BLaER1 (cell line): ENCODE measurements around the gene KCTD1.
A peak's percentile ranks its signal among the peaks of the same experiment; 100 is the strongest.

Source experiments
- H3K27ac ChIP-seq: shearing (Covaris generic); formaldehyde crosslinking; 2 replicates; pipeline ENCODE4 v1.8.1; 2022
- H3K27me3 ChIP-seq: shearing (Covaris generic); formaldehyde crosslinking; 2 replicates; pipeline ENCODE4 v1.8.1; 2022
- H3K36me3 ChIP-seq: shearing (Covaris generic); formaldehyde crosslinking; 2 replicates; pipeline ENCODE4 v1.8.1; 2022
- H3K4me1 ChIP-seq: shearing (Covaris generic); formaldehyde crosslinking; 2 replicates; pipeline ENCODE4 v1.8.1; 2022
- H3K4me2 ChIP-seq: shearing (Covaris generic); formaldehyde crosslinking; 2 replicates; pipeline ENCODE4 v1.8.1; 2022
- H3K4me3 ChIP-seq: shearing (Covaris generic); formaldehyde crosslinking; 2 replicates; pipeline ENCODE4 v1.8.1; 2022
- H3K9ac ChIP-seq: shearing (Covaris generic); formaldehyde crosslinking; 2 replicates; pipeline ENCODE4 v1.8.1; 2022
- H3K9me3 ChIP-seq: shearing (Covaris generic); formaldehyde crosslinking; 2 replicates; pipeline ENCODE4 v1.8.1; 2022
- H4K20me1 ChIP-seq: shearing (Covaris generic); formaldehyde crosslinking; 2 replicates; pipeline ENCODE4 v1.8.1; 2022
- Cebpa-rat ChIP-seq: shearing (Covaris generic); IDR thresholded peaks from 2 replicates; pipeline ENCODE4 v1.8.1; 2022

KCTD1 gene

GRCh38 chr18:26566874-26567555, 18.7 kb upstream of the KCTD1 start:
- no peak overlapping the region for H3K4me2 ChIP-seq
- no peaks in the 10 kb centered on the region for H3K4me1 ChIP-seq
- no peaks in the 10 kb centered on the region for H3K27me3 ChIP-seq
- no peak for TF ChIP-seq Cebpa-rat
- no peaks in the 10 kb centered on the region for H4K20me1 ChIP-seq
- no peak overlapping the region for H3K27ac ChIP-seq
- H3K4me3 ChIP-seq, result no peak overlapping the region
- no peaks in the 10 kb centered on the region; the same call in 1 of the 2 replicates for H3K9me3 ChIP-seq
- H3K9ac ChIP-seq, result no peak overlapping the region
- no peaks in the 10 kb centered on the region for H3K36me3 ChIP-seq

DNA sequence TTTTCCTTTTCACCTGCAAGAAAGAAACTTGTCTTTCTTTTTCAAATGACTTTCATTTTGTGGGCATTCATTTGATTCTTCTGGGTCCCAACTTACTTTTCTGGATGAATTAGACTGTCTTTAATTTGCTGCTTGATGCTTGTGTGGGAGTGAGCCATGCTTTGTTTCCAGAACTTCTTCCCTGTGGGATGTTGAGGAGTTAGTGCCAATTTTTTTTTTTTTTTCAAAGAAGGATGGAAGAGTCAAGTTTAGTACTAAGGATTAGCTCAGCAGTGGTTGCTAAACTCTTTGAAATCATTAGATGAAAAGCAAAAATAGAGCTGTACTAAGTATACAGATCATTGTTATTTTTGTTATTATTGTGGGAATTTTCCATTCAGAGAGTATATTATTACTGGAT, 17.2 kb upstream of the KCTD1 start:
- no peak overlapping the region for H3K9ac ChIP-seq
- no peak overlapping the region for H3K27ac ChIP-seq
- H3K36me3 ChIP-seq, result no peaks in the 10 kb centered on the region
- no peak for TF ChIP-seq Cebpa-rat
- no peaks in the 10 kb centered on the region for H3K27me3 ChIP-seq
- H3K4me3 ChIP-seq, result no peak overlapping the region
- H4K20me1 ChIP-seq, result no peaks in the 10 kb centered on the region
- H3K4me1 ChIP-seq, result no peaks in the 10 kb centered on the region
- H3K9me3 ChIP-seq, result no peaks in the 10 kb centered on the region; the same call in 1 of the 2 replicates
- H3K4me2 ChIP-seq, result no peak overlapping the region

DNA sequence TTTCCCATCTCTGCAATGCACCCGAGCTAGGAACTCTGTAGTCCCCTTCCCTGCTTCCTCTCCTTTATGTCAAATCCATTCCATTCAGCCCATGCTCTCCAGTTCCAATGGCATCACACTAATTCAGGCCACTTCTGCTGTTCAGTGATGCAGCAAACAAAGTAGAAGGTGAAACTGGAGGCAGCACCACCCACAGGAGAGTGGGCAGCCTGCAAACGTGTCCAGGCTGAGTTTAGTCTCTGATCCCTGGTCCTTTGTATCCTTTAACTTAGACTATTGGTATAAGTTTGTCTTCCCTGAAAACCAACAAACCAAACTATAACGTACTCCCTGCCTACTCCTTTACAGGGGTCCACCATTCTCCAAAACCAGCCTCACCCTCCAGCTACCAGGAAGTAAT, 14.7 kb upstream of the KCTD1 start:
- Histone ChIP-seq H4K20me1 (no peaks in the 10 kb centered on the region), H3K4me1 (no peaks in the 10 kb centered on the region), H3K27me3 (no peaks in the 10 kb centered on the region), H3K36me3 (no peaks in the 10 kb centered on the region), H3K27ac (no peak overlapping the region), H3K9me3 (no peaks in the 10 kb centered on the region; the same call in 1 of the 2 replicates), H3K4me2 (no peak overlapping the region), H3K4me3 (no peak overlapping the region), H3K9ac (no peak overlapping the region)
- TF ChIP-seq Cebpa-rat, result no peak

GRCh38 chr18:26562568-26562967, 14.2 kb upstream of the KCTD1 start:
- H3K27me3 ChIP-seq, result no peaks in the 10 kb centered on the region

DNA sequence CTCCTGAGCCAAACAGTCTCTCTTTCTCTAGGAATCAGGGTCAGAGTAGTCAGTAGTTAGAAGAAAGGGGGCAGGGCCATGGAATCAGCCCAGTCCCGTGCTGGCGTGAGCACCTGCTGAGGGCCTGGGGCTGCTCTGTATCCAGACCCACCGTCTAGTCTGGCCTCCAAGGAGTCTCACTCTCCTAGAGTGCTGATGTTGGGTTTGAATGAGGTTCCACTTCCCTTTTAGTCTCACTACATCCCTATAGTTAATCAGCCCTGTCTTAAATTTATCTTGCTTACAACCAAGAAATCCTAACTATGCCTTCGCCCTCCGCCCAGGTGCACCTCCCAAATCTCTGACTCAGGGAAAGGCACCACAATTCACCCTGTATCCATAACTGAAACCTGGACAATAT, 13.4 kb upstream of the KCTD1 start:
- Histone ChIP-seq H3K4me2 (no peak overlapping the region), H3K4me3 (no peak overlapping the region), H3K4me1 (no peaks in the 10 kb centered on the region), H3K9me3 (no peaks in the 10 kb centered on the region; the same call in 1 of the 2 replicates), H3K9ac (no peak overlapping the region), H4K20me1 (no peaks in the 10 kb centered on the region), H3K27ac (no peak overlapping the region), H3K36me3 (no peaks in the 10 kb centered on the region), H3K27me3 (no peaks in the 10 kb centered on the region)
- no peak for TF ChIP-seq Cebpa-rat

More at GRCh38 chr18:26562568-26562967, 14.2 kb upstream of the KCTD1 start:
- no peak overlapping the region for H3K9ac ChIP-seq
- no peaks in the 10 kb centered on the region for H3K4me1 ChIP-seq
- TF ChIP-seq Cebpa-rat, result no peak
- H3K27ac ChIP-seq, result no peak overlapping the region
- no peak overlapping the region for H3K4me2 ChIP-seq
- no peaks in the 10 kb centered on the region for H4K20me1 ChIP-seq
- H3K9me3 ChIP-seq, result no peaks in the 10 kb centered on the region; the same call in 1 of the 2 replicates
- H3K36me3 ChIP-seq, result no peaks in the 10 kb centered on the region
- H3K4me3 ChIP-seq, result no peak overlapping the region

- no peak for TF ChIP-seq Cebpa-rat
- H3K27me3 ChIP-seq, result peaks cover 30% of the 10 kb centered on the region
- no peak overlapping the region for H3K4me2 ChIP-seq
- H3K36me3 ChIP-seq, result no peaks in the 10 kb centered on the region
- H3K27ac ChIP-seq, result no peak overlapping the region
- H3K4me1 ChIP-seq, result no peaks in the 10 kb centered on the region
- no peak overlapping the region for H3K4me3 ChIP-seq
- H4K20me1 ChIP-seq, result peaks cover 13% of the 10 kb centered on the region
- no peaks in the 10 kb centered on the region for H3K9me3 ChIP-seq
- H3K9ac ChIP-seq, result no peak overlapping the region
Observed at GRCh38 chr18:26556573-26556972, 8.2 kb upstream of the KCTD1 start.

GRCh38 chr18:26555804-26556553, 7.6 kb upstream of the KCTD1 start:
- H3K4me2 ChIP-seq, result no peak overlapping the region
- no peak overlapping the region for H3K9ac ChIP-seq
- H3K27me3 ChIP-seq, result peaks cover 36% of the 10 kb centered on the region
- H3K36me3 ChIP-seq, result no peaks in the 10 kb centered on the region
- no peak for TF ChIP-seq Cebpa-rat
- H3K27ac ChIP-seq, result no peak overlapping the region
- H3K4me1 ChIP-seq, result peaks cover 4% of the 10 kb centered on the region
- no peaks in the 10 kb centered on the region for H3K9me3 ChIP-seq
- no peak overlapping the region for H3K4me3 ChIP-seq
- peaks cover 19% of the 10 kb centered on the region for H4K20me1 ChIP-seq

- Histone ChIP-seq H3K4me2 (no peak overlapping the region), H3K9ac (no peak overlapping the region), H3K27ac (no peak overlapping the region), H4K20me1 (peaks cover 34% of the 10 kb centered on the region), H3K27me3 (peaks cover 57% of the 10 kb centered on the region), H3K36me3 (no peaks in the 10 kb centered on the region), H3K4me3 (no peak overlapping the region), H3K4me1 (peaks cover 19% of the 10 kb centered on the region), H3K9me3 (no peaks in the 10 kb centered on the region)
- TF ChIP-seq Cebpa-rat, result no peak
Observed at GRCh38 chr18:26553943-26554342, 5.6 kb upstream of the KCTD1 start.

DNA sequence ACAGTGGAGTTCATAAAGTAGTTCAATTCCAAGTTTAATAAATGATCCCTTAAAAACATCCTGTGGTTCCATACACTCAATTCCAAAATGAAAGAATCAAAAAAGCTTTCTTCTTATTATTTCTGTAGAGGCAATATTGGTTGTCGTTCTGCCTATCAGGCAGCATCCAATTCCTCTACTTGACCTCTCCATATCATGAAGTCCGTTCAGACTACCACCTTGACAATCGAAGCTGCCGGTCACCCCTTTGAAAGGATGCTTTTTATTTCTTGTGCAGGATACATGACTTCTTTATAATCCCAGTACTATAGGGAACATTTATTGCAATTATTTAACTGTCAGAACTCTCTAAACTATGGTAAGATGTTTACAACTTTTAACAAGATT, 3.3 kb upstream of the KCTD1 start:
- H3K4me1 ChIP-seq, result peaks cover 31% of the 10 kb centered on the region
- peaks cover 59% of the 10 kb centered on the region for H3K27me3 ChIP-seq
- H3K4me2 ChIP-seq, result no peak overlapping the region
- H3K4me3 ChIP-seq, result no peak overlapping the region
- H4K20me1 ChIP-seq, result peaks cover 40% of the 10 kb centered on the region
- H3K27ac ChIP-seq, result no peak overlapping the region
- no peaks in the 10 kb centered on the region for H3K36me3 ChIP-seq
- H3K9ac ChIP-seq, result no peak overlapping the region
- H3K9me3 ChIP-seq, result no peaks in the 10 kb centered on the region
- no peak for TF ChIP-seq Cebpa-rat

GRCh38 chr18:26550998-26551694, 2.8 kb upstream of the KCTD1 start:
- H3K36me3 ChIP-seq, result no peaks in the 10 kb centered on the region
- peaks cover 36% of the 10 kb centered on the region for H3K4me1 ChIP-seq
- peak overlapping the region; percentile 97 for H3K4me2 ChIP-seq
- peak overlapping the region; percentile 89 for H3K4me3 ChIP-seq
- peaks cover 59% of the 10 kb centered on the region for H3K27me3 ChIP-seq
- H3K9me3 ChIP-seq, result no peaks in the 10 kb centered on the region
- peaks cover 45% of the 10 kb centered on the region for H4K20me1 ChIP-seq
- no peak for TF ChIP-seq Cebpa-rat
- no peak overlapping the region for H3K27ac ChIP-seq
- no peak overlapping the region for H3K9ac ChIP-seq
